Uterus (tissue), 4 donors: Measurements from ENCODE around the gene FBXL5. TPM values are rescaled to one million over a fixed set of nuclear protein-coding genes. Genes with fewer than 3 reads are reported as not detected.

Experiments used
- DNase-seq, 2 donors: peaks; one replicate each; pipeline ENCODE4 v3.0.0-alpha.2; 2019 to 2020
- H3K27ac ChIP-seq, 2 donors: fragments of 200-600 bp; sonication (generic); 1 replicate in 1 of 2; 2 replicates in 1 of 2; pipeline ENCODE4 v1.5.1; 2016 to 2018
- H3K27me3 ChIP-seq, 2 donors: fragments of 200-600 bp; sonication (generic); one replicate each; pipeline ENCODE4 v1.5.1; 2018 to 2019; ENCODE audit warnings: control low read depth in 1 of 2
- H3K36me3 ChIP-seq, 2 donors: fragments of 200-600 bp; sonication (generic); one replicate each; pipeline ENCODE4 v1.5.1; 2019; ENCODE audit warnings: control low read depth in 1 of 2
- H3K4me1 ChIP-seq, 2 donors: fragments of 200-600 bp; sonication (generic); one replicate each; pipeline ENCODE4 v1.5.1; 2018 to 2019; ENCODE audit warnings: control low read depth in 1 of 2
- H3K4me3 ChIP-seq, 2 donors: fragments of 200-600 bp; sonication (generic); 1 replicate in 1 of 2; 2 replicates in 1 of 2; pipeline ENCODE4 v1.5.1; 2018 to 2019; ENCODE audit warnings: mild to moderate bottlenecking in 1 of 2
- H3K9me3 ChIP-seq, 2 donors: fragments of 200-600 bp; sonication (generic); one replicate each; pipeline ENCODE4 v1.5.1; 2019; ENCODE audit warnings: control low read depth in 1 of 2
- POLR2A ChIP-seq, 2 donors: fragments of 450-650 bp; IDR thresholded peaks; one replicate each; pipeline ENCODE4 v1.6.1; 2016; ENCODE audit warnings: antibody characterized with exemption in 2 of 2, mild to moderate bottlenecking in 1 of 2, moderate library complexity in 1 of 2
- intact Hi-C: fragments of 100-400 bp; cut with DNase I; formaldehyde crosslinking; loops from one replicate; pipeline ENCODE4 v1.15.1; 2023; ENCODE audit warnings: low total_unique reads
- total RNA-seq, 4 donors: library from RNA; depleted of rRNA in 3 of 4; stranded (reverse); fragments of >200 nt in 3 of 4; gene quantifications; one replicate each; pipeline versions ENCODE4 v1.1.0 to v1.2.4, GENCODE V29; 2014 to 2023
- TF ChIP-seq, protein P1 (sequence below), 4 experiments: fragments of 200-600 bp in 2 of 4; fragments of 450-650 bp in 2 of 4; sonication (generic) in 2 of 4; IDR thresholded peaks; one replicate each; pipeline ENCODE4 v1.5.1; 2016 to 2019; ENCODE audit warnings: antibody characterized with exemption in 4 of 4, mild to moderate bottlenecking in 2 of 4, moderate library complexity in 1 of 4
- donor health status: DM: yes; HTN: yes; CAD: no.

The FBXL5 gene
- total RNA-seq, 4 donors from 2014 or later, result 69.7 to 261 (median 136) TPM

- Histone ChIP-seq H3K27me3 (no peaks in the 10 kb centered on the region), H3K4me1 (no peaks in the 10 kb centered on the region), H3K4me3 (no peak overlapping the region), H3K36me3 (no peaks in the 10 kb centered on the region), H3K9me3 (peaks cover 0 to 5% of the 10 kb centered on the region in 2 donors), H3K27ac (no peak overlapping the region)
- intact Hi-C loops, result no loop called here
- TF ChIP-seq POLR2A (IDR thresholded peaks at IDR 0.05), result no peak
- TF ChIP-seq, protein P1, sequence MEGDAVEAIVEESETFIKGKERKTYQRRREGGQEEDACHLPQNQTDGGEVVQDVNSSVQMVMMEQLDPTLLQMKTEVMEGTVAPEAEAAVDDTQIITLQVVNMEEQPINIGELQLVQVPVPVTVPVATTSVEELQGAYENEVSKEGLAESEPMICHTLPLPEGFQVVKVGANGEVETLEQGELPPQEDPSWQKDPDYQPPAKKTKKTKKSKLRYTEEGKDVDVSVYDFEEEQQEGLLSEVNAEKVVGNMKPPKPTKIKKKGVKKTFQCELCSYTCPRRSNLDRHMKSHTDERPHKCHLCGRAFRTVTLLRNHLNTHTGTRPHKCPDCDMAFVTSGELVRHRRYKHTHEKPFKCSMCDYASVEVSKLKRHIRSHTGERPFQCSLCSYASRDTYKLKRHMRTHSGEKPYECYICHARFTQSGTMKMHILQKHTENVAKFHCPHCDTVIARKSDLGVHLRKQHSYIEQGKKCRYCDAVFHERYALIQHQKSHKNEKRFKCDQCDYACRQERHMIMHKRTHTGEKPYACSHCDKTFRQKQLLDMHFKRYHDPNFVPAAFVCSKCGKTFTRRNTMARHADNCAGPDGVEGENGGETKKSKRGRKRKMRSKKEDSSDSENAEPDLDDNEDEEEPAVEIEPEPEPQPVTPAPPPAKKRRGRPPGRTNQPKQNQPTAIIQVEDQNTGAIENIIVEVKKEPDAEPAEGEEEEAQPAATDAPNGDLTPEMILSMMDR (IDR thresholded peaks at IDR 0.05), result no peak
- DNase-seq, result no peak
Observed at GRCh38 chr4:15598644-15599043, 56.5 kb downstream of the FBXL5 start.

DNA sequence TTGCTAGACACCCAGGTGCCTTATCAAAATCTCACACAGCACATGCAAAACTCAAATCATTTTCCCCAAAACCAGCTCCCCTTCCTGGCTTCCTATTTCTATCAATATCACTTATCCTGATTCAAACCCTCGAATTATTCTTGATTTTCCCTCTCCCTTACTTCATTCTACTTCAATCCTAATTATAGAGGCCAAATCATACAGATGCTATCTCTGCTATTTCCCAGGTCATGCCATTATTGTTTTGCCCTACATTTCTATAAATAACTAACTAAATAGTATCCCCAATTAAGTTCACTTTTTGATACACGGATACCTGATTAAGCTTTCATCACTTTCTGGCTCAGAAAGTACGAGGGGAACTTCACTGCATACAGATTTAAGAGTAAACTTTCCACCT is 62.4 kb downstream of the FBXL5 start:
- no peaks in the 10 kb centered on the region for H3K27me3 ChIP-seq
- H3K9me3 ChIP-seq, result no peaks in the 10 kb centered on the region
- no peak for TF ChIP-seq POLR2A (IDR thresholded peaks at IDR 0.05)
- TF ChIP-seq, protein P1 (IDR thresholded peaks at IDR 0.05), result no peak
- DNase-seq, result no peak
- no peak overlapping the region for H3K27ac ChIP-seq
- intact Hi-C loops, result no loop called here
- no peaks in the 10 kb centered on the region for H3K36me3 ChIP-seq
- no peaks in the 10 kb centered on the region for H3K4me1 ChIP-seq
- no peak overlapping the region for H3K4me3 ChIP-seq

- intact Hi-C loops, result no loop called here
- TF ChIP-seq, protein P1 (IDR thresholded peaks at IDR 0.05), result no peak
- TF ChIP-seq POLR2A (IDR thresholded peaks at IDR 0.05), result no peak
- Histone ChIP-seq H3K27ac (no peak overlapping the region), H3K27me3 (no peaks in the 10 kb centered on the region), H3K36me3 (no peaks in the 10 kb centered on the region), H3K4me1 (no peaks in the 10 kb centered on the region), H3K4me3 (no peak overlapping the region), H3K9me3 (no peaks in the 10 kb centered on the region)
- DNase-seq, result no peak
Observed at GRCh38 chr4:15587649-15588048, 67.5 kb downstream of the FBXL5 start.

GRCh38 chr4:15586066-15586465 is 69.1 kb downstream of the FBXL5 start:
- intact Hi-C loops, result no loop called here

GRCh38 chr4:15585331-15585730 is 69.8 kb downstream of the FBXL5 start:
- no peak overlapping the region for H3K27ac ChIP-seq
- H3K27me3 ChIP-seq, result no peaks in the 10 kb centered on the region
- no peaks in the 10 kb centered on the region for H3K4me1 ChIP-seq
- H3K4me3 ChIP-seq, result no peak overlapping the region
- intact Hi-C loops, result no loop called here
- DNase-seq, result no peak
- no peaks in the 10 kb centered on the region for H3K36me3 ChIP-seq
- TF ChIP-seq, protein P1 (IDR thresholded peaks at IDR 0.05), result no peak
- no peak for TF ChIP-seq POLR2A (IDR thresholded peaks at IDR 0.05)
- H3K9me3 ChIP-seq, result no peaks in the 10 kb centered on the region

More at GRCh38 chr4:15586066-15586465, 69.1 kb downstream of the FBXL5 start:
- H3K4me1 ChIP-seq, result no peaks in the 10 kb centered on the region
- TF ChIP-seq, protein P1 (IDR thresholded peaks at IDR 0.05), result no peak
- no peak for DNase-seq
- H3K27me3 ChIP-seq, result no peaks in the 10 kb centered on the region
- no peak overlapping the region for H3K4me3 ChIP-seq
- no peaks in the 10 kb centered on the region for H3K9me3 ChIP-seq
- H3K27ac ChIP-seq, result no peak overlapping the region
- no peaks in the 10 kb centered on the region for H3K36me3 ChIP-seq
